SK-N-SH treated with all-trans-retinoic acid at 6 μM for 48 hours (cell line): Measurements from ENCODE around the gene GRIK2.

Experiments used
- ATAC-seq: fragments of 200-7000 bp; cut with Tn5 transposase; 3 replicates; pipeline ENCODE4 v1.9.1; 2020; ENCODE audit warnings: mild to moderate bottlenecking, moderate library complexity
- ARNTL ChIP-seq: fragments of 450-650 bp; formaldehyde crosslinking; IDR thresholded peaks from 2 replicates; pipeline ENCODE4 v1.5.0; 2020; ENCODE audit warnings: low read depth, mild to moderate bottlenecking, moderate library complexity, borderline replicate concordance
- CREB5 ChIP-seq: fragments of 250-450 bp; sonication (Bioruptor Pico); IDR thresholded peaks from 2 replicates; pipeline ENCODE4 v1.5.1; 2020; ENCODE audit warnings: low read depth, mild to moderate bottlenecking, moderate library complexity
- CSDC2 ChIP-seq: fragments of 250-450 bp; sonication (Bioruptor Pico); IDR thresholded peaks from 2 replicates; pipeline ENCODE4 v1.5.0; 2020; ENCODE audit warnings: mild to moderate bottlenecking, moderate library complexity
- CSRNP3 ChIP-seq: fragments of 250-450 bp; sonication (Bioruptor Pico); IDR thresholded peaks from 2 replicates; pipeline ENCODE4 v1.5.1; 2021; ENCODE audit warnings: mild to moderate bottlenecking, moderate library complexity
- ESRRG ChIP-seq: fragments of 250-450 bp; sonication (Bioruptor Pico); IDR thresholded peaks from 2 replicates; pipeline ENCODE4 v1.6.1; 2021; ENCODE audit warnings: mild to moderate bottlenecking
- GLIS3 ChIP-seq: fragments of 250-450 bp; sonication (Bioruptor Pico); IDR thresholded peaks from 2 replicates; pipeline ENCODE4 v1.5.0; 2020; ENCODE audit warnings: mild to moderate bottlenecking, moderate library complexity
- ISL1 ChIP-seq: fragments of 250-450 bp; sonication (Bioruptor Pico); IDR thresholded peaks from 2 replicates; pipeline ENCODE4 v2.1.2; 2022; ENCODE audit warnings: mild to moderate bottlenecking, moderate library complexity
- OSR1 ChIP-seq: fragments of 250-450 bp; sonication (Bioruptor Pico); IDR thresholded peaks from 2 replicates; pipeline ENCODE4 v1.8.0; 2022; ENCODE audit warnings: moderate library complexity, mild to moderate bottlenecking, inconsistent platforms
- POU6F1 ChIP-seq: fragments of 250-450 bp; sonication (Bioruptor Pico); IDR thresholded peaks from 2 replicates; pipeline ENCODE4 v1.8.0; 2021; ENCODE audit warnings: low read depth, mild to moderate bottlenecking, moderate library complexity, borderline replicate concordance
- PPARA ChIP-seq: fragments of 250-450 bp; sonication (Bioruptor Pico); IDR thresholded peaks from 2 replicates; pipeline ENCODE4 v1.5.0; 2020; ENCODE audit warnings: mild to moderate bottlenecking, borderline replicate concordance
- SNAI2 ChIP-seq: fragments of 250-450 bp; sonication (Bioruptor Pico); IDR thresholded peaks from 2 replicates; pipeline ENCODE4 v1.5.0; 2020; ENCODE audit warnings: mild to moderate bottlenecking, moderate library complexity
- TCF4 ChIP-seq: fragments of 250-450 bp; sonication (Bioruptor Pico); IDR thresholded peaks from 2 replicates; pipeline ENCODE4 v1.8.0; 2021; ENCODE audit warnings: mild to moderate bottlenecking, moderate library complexity, borderline replicate concordance
- TSHZ2 ChIP-seq: fragments of 250-450 bp; sonication (Bioruptor Pico); IDR thresholded peaks from 2 replicates; pipeline ENCODE4 v1.5.0; 2020; ENCODE audit warnings: mild to moderate bottlenecking, moderate library complexity
- ZC3H10 ChIP-seq: fragments of 250-450 bp; sonication (Bioruptor Pico); IDR thresholded peaks from 2 replicates; pipeline ENCODE4 v1.5.1; 2021; ENCODE audit warnings: mild to moderate bottlenecking, moderate library complexity
- ZFP30 ChIP-seq: fragments of 450-650 bp; formaldehyde crosslinking; IDR thresholded peaks from 2 replicates; pipeline ENCODE4 v1.5.0; 2022; ENCODE audit warnings: mild to moderate bottlenecking, moderate library complexity
- ZNF565 ChIP-seq: fragments of 450-650 bp; formaldehyde crosslinking; conservative IDR thresholded peaks from 2 replicates; pipeline ENCODE4 v1.5.0; 2020; ENCODE audit warnings: low read depth, mild to moderate bottlenecking, moderate library complexity
- ZNF70 ChIP-seq: fragments of 450-650 bp; formaldehyde crosslinking; IDR thresholded peaks from 2 replicates; pipeline ENCODE4 v1.5.0; 2020; ENCODE audit warnings: mild to moderate bottlenecking, moderate library complexity
- ZNF8 ChIP-seq: fragments of 450-650 bp; formaldehyde crosslinking; IDR thresholded peaks from 2 replicates; pipeline ENCODE4 v1.5.0; 2020; ENCODE audit warnings: mild to moderate bottlenecking, moderate library complexity

Gene GRIK2

GRCh38 chr6:101758368-101758767 is 364.9 kb downstream of the GRIK2 start:
- no peak for ATAC-seq
- TF ChIP-seq PPARA: no peak
- TF ChIP-seq ZNF8 (CRISPR knock-in tag): no peak
- TF ChIP-seq POU6F1 (CRISPR knock-in tag): no peak
- no peak for TF ChIP-seq ZNF565
- no peak for TF ChIP-seq SNAI2 (CRISPR knock-in tag)
- no peak for TF ChIP-seq OSR1
- TF ChIP-seq ISL1 (CRISPR knock-in tag): no peak
- TF ChIP-seq ESRRG (CRISPR knock-in tag): no peak
- no peak for TF ChIP-seq TCF4 (CRISPR knock-in tag)
- no peak for TF ChIP-seq ARNTL (CRISPR knock-in tag)
- no peak for TF ChIP-seq CSRNP3 (CRISPR knock-in tag)
- no peak for TF ChIP-seq TSHZ2 (CRISPR knock-in tag)
- no peak for TF ChIP-seq ZNF70 (CRISPR knock-in tag)
- TF ChIP-seq GLIS3 (CRISPR knock-in tag): no peak
- TF ChIP-seq CREB5: no peak
- TF ChIP-seq, all 23 proteins: peak for 0

- TF ChIP-seq SNAI2 (CRISPR knock-in tag) (no peak), ZFP30 (CRISPR knock-in tag) (no peak), CREB5 (no peak), CSDC2 (CRISPR knock-in tag) (no peak), ESRRG (CRISPR knock-in tag) (no peak), TSHZ2 (CRISPR knock-in tag) (no peak), PPARA (no peak), ARNTL (CRISPR knock-in tag) (no peak), ZC3H10 (CRISPR knock-in tag) (no peak)
- ATAC-seq: peak; percentile 30; the same call in 1 of the 3 replicates
These were observed 367.5 kb downstream of the GRIK2 start for GRCh38 chr6:101760843-101761621.
